DLD1 (cell line): ENCODE data around the gene MYLK.
"Not testable (repeated sequence)": the region's sequence is repeated elsewhere in the genome, so short reads cannot be mapped to it uniquely, and the experiment has no call there.

Source experiments
- in situ Hi-C: cut with HindIII; loops from 2 replicates; pipeline ENCODE4 v1.10.0; 2017; ENCODE audit warnings: low sequenced_read_pairs

Gene MYLK

GRCh38 chr3:123635217-123635616 is 248.9 kb downstream of the MYLK start:
- in situ Hi-C loops = no loop called here

DNA sequence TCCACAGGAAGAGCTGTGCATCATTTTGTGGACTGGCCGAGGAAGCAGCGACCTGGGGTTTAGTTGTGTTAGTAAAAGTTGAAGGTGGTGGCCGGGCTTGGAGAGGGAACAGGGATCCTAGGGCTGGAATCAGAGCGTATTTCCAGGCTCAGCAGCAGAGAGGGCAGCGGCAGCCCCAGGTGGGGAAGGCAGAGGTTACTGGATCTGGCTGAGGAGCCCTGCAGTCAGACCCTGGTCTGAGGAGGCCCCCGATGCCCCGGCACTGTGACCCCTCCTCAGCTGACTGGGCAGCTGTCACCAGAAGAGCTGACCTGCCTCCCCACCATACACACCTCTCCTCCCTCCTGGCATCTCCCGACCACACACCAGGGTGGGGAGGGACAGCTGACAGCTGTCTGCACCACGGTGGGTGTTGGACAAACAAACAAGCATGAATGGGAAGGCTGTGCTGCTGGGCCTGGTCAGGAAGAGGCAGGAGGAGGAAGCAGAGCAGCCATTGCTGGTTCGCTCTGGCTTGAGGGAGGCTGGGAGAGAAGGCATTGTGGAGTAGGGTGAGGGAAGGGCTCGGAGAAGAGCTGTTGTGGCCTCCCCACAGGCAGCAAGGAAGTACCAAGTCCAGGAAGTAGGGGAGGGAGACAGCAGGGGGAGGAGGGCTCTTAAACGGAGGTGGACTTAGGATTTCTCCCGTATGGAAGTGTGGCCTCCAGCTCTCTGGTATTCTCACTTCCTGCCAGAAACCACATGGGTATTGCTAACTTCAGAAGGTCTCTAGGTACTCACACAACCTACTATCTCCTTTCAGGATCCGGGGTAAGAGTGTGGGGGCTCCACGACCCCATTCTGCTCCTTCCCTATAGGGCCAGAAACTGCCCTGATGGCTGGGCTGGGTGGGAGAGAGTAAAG is 249.7 kb downstream of the MYLK start:
- in situ Hi-C loops = no loop called here

GRCh38 chr3:123633530-123633929 is 250.6 kb downstream of the MYLK start:
- in situ Hi-C loops = no loop called here

GRCh38 chr3:123632161-123632655 is 251.9 kb downstream of the MYLK start:
- in situ Hi-C loops = no loop called here

DNA sequence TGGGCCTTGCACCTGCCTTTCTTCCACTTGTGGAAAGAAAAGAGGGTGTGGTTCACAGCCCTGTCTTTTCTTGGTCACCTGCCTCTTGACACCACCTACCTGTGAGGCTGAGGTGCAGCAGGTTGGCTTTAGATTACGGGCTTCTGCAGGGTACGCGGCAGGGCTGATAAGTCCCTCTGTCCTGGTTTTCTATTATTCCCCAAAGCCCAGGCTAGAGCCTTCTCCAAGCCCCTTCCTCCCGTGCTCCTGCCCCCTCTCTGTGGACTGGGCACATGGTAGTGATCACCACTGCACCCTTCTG is 254.4 kb downstream of the MYLK start:
- in situ Hi-C loops = no loop called here

DNA sequence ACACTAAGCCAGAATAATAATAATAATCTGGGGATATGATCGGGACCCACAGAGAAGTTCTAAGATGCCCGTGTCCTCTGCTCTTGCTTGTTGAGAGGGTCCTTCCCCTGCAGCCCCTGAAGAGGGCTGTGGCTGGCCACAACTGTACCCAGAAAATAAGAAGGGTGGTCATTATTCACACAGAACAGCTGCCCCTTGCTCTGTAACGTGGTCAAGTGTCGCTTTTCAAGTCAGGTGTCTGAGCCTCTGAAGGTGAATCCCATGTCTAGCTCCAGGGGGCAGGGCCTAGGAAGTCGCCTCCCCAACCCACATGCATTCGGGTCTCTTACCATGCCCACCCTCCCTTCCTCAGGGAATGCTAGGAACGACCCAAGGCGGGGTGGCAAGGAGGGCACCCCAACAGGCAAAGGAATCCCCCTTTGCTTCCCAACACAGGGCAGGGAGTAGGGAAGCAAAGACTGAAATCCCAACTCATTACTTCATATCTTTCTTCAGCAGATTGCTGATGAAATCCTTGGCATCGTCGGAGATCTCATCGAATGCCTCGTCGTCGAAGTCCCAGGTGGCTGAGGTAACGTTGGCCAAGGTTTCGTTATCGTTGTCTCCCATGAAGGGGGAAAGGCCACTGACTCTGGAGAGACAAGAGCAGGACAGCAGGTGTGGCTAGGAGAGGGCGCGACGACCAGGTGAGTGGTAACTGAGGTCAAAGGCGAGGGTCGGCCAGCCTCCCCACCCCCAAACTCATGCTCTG is 255.0 kb downstream of the MYLK start:
- in situ Hi-C loops = no loop called here

GRCh38 chr3:123627673-123628670 is 256.2 kb downstream of the MYLK start:
- in situ Hi-C loops = no loop called here

DNA sequence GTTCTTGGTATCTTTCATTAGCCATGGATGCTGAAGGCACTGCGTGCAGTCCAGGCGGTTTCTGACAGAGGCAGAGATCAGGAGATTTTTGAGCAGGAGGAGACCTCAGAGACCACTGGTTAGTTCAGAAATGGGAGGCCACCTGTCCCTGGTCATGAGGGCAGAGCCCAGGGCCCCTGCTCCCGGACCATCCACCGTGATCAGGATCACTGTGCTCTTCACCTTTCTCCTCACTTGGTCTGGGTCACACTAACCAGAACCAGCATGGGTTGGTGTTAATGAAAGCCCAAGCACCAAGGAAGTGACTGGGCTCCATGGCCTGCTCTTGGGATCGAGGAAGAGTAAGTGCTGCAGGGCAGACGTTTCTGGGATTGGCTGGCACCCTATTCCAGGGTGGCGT is 257.3 kb downstream of the MYLK start:
- in situ Hi-C loops = no loop called here

DNA sequence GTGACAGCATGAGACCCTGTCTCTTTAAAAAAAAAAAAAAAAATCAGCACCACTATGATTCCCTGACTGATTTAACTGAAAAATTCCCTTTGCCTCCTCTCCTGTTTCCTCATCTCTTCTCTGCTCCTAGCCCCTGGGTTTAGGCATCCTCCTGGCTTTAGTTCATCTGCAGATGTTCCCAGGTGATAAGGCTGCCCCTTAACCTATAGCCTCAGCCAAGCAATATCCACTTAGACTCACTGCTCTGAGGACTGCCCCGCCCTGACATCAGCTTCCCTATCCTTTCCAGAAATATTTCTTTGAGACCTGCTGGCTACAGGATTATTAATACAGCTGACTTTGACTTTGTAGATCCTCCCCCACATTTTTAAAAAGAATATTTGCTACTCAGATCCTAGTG is 259.8 kb downstream of the MYLK start:
- in situ Hi-C loops = no loop called here

GRCh38 chr3:123623346-123623880 is 260.7 kb downstream of the MYLK start:
- in situ Hi-C loops = no loop called here

- in situ Hi-C loops = no loop called here
These were observed 261.4 kb downstream of the MYLK start for GRCh38 chr3:123622766-123623165.

- in situ Hi-C loops = no loop called here
These were observed 262.3 kb downstream of the MYLK start for GRCh38 chr3:123621850-123622189.

DNA sequence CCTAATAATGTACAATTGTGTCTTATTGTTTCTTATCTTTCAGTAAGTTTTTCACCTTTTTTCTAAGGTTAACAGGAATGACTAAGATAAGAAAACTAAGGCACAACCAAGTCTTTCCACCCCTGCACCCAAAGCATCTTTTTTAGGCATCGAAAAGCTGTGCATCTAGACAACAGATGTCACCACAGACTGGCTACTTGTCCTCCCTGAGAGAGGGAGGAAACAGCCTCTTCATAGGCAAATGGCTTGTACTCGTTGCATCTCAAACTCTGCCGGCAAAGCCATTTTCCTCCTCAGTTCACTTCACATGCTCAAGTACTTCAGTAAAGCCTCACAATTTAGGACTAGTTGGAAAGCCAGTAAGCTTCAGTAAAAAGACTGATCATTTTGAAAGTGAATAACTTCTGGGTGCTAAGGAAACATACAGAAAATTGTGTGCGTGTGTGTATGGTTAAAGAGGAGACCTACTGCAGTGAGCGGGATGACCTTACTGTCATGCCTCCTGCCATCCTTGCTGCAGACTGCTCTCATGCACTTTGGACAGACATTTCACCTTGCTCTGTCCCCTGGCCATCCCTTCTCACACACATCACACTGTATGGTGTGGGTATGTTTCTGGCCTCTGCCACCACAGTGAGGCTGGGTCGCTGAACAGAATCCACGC is 262.8 kb downstream of the MYLK start:
- in situ Hi-C loops = no loop called here

- in situ Hi-C loops = no loop called here
These were observed 263.8 kb downstream of the MYLK start for GRCh38 chr3:123620343-123620742.

DNA sequence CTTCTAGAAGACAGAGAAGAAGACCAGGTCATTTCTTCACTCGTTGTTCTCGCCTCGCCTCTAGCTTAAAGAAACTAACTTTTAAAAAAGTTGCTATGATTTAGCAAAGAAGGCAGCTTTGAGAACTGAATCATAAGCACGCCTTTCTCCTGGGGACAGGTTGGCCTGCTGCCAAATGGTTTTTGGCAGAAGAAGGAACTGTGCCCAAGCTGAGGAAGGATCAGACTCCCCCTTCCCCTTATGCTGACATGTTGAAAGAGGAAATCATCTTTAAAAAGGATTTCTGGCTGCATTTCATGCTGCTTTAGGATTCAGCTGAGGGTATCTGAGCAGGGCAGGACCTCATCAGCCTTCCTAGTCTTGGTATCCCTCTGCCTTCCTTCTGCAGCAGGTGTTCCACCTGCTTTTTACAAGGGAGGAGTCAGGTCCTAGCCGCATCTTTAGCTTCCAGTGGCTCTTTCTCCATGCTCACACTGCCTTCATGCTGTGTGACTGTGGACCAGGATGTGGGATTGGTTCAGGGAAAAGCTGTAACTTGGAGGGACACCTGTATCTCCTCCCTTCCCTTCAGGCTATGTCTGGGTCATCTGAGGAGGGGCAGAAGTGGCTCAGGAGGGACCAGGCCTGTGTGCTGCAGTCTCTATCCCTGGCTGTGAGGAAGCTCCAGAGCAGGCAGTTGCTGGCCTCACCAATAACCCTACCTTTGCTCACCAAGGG is 265.2 kb downstream of the MYLK start:
- in situ Hi-C loops = no loop called here

- in situ Hi-C loops = no loop called here
These were observed 265.9 kb downstream of the MYLK start for GRCh38 chr3:123618076-123618708.

DNA sequence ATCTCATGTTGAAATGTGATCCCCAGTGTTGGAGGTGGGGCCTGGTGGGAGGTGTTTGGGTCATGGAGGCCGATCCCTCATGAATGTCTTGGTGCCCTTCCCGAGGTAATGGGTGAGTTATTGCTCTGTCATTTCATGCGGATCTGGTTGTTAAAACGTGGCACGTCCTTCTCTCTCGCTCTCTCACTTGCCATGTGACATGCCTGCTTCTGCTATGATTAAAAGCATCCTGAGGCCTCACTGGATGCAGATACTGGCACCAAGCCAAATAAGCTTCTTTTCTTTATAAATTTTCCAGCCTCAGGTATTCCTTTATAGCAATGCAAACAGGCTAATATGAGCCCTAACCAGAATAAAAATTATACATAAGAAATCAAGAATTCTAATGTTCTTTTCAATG is 267.5 kb downstream of the MYLK start:
- in situ Hi-C loops = no loop called here

GRCh38 chr3:123613543-123613942 is 270.6 kb downstream of the MYLK start:
- in situ Hi-C loops = no loop called here

DNA sequence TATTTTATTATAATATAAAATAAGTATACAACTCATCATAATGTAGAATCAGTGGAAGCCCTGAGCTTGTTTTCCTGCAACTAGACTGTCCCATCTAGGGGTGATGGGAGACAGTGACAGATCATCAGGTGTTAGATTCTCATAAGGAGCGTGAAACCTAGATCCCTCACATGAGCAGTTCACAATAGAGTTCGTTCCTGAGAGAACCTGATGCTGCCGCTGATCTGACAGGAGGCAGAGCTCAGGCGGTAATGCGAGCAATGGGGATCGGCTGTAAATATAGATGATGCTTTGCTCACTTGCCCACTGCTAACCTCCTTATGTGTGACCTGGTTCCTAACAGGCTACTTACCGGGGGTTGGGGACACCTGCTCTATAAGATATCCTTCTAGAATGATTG is 272.5 kb downstream of the MYLK start:
- in situ Hi-C loops = not testable (repeated sequence)
